H1 (cell line): Measurements from ENCODE around the gene KATNBL1. TPM values are rescaled to one million over a fixed set of nuclear protein-coding genes. Genes with fewer than 3 reads are reported as not detected.

Experiments
- BACH1 ChIP-seq: IDR thresholded peaks from 2 replicates; pipeline ENCODE4 v1.6.1; 2012; ENCODE audit warnings: low read length, improper control_type of control experiment
- CHD7 ChIP-seq: fragments of 300-600 bp; sonication (generic); IDR thresholded peaks from 2 replicates; pipeline ENCODE4 v1.7.1; 2012; ENCODE audit warnings: low read length, moderate library complexity, mild to moderate bottlenecking, inconsistent platforms; ENCODE audit not compliant: insufficient replicate concordance
- MAX ChIP-seq: IDR thresholded peaks from 2 replicates; pipeline ENCODE4 v1.6.1; 2012; ENCODE audit warnings: inconsistent platforms
- PHF8 ChIP-seq: fragments of 200-600 bp; sonication (generic); conservative IDR thresholded peaks from 2 replicates; pipeline ENCODE4 v1.7.1; 2012; ENCODE audit warnings: low read depth, mild to moderate bottlenecking, inconsistent platforms, low read length, moderate library complexity
- POLR2AphosphoS5 ChIP-seq: IDR thresholded peaks from 2 replicates; pipeline ENCODE4 v1.6.1; 2011; ENCODE audit warnings: low read depth, low read length
- SIRT6 ChIP-seq: IDR thresholded peaks from one replicate; pipeline ENCODE4 v1.7.1; 2012; ENCODE audit warnings: low read length, inconsistent platforms
- SP2 ChIP-seq: IDR thresholded peaks from 2 replicates; pipeline ENCODE4 v1.6.1; 2012; ENCODE audit warnings: mild to moderate bottlenecking, low read length, inconsistent platforms
- ZNF274 ChIP-seq: IDR thresholded peaks from 2 replicates; pipeline ENCODE4 v1.7.0; 2012; ENCODE audit warnings: low read length, borderline replicate concordance; ENCODE audit errors: extremely low read depth
- polyA plus RNA-seq, 7 experiments: library from polyadenylated mRNA; depleted of rRNA in 3 of 7; stranded (reverse) in 5 of 7; unstranded in 2 of 7; fragments of >200 nt in 5 of 7; fragments of 200-250 nt in 2 of 7; gene quantifications; 1 replicate in 5 of 7; 2 replicates in 1 of 7; 4 replicates in 1 of 7; pipeline versions ENCODE4 v1.2.1 to v1.2.3, GENCODE V29; 2011 to 2013; ENCODE audit warnings: missing spikeins in 2 of 7, mixed read lengths in 2 of 7
- total RNA-seq: library from RNA; stranded (reverse); fragmentation: NEBNext Ultra II Directional; extraction: Animal tissue kit (Norgen Biotek cat#: 25700); gene quantifications from 2 replicates; pipeline ENCODE4 v1.2.1, GENCODE V29; 2021

The KATNBL1 gene
- total and polyA plus RNA-seq, 2 of the 8 experiments (the other 6 are each of a cell fraction or from before 2014, with no cell fraction given), result 14.2 to 51.4 TPM

GRCh38 chr15:34206011-34206410 lies 3.9 kb downstream of the KATNBL1 start (continued):
- TF ChIP-seq PHF8, result no peak
- no peak for TF ChIP-seq CHD7
- TF ChIP-seq ZNF274, result no peak
- TF ChIP-seq MAX, result no peak
- TF ChIP-seq SIRT6, result no peak
- TF ChIP-seq BACH1, result no peak
- no peak for TF ChIP-seq POLR2AphosphoS5
- no peak for TF ChIP-seq SP2
